Natural killer cell (primary cell): ENCODE data around the gene RBFOX1. TPM values are rescaled to one million over a fixed set of nuclear protein-coding genes. Genes with fewer than 3 reads are reported as not detected.

Experiments
- ATAC-seq, 3 donors: fragments of 150-1000 bp in 2 of 3; fragments of 200-7000 bp in 1 of 3; cut with Tn5 transposase; 1 replicate in 1 of 3; 2 replicates in 2 of 3; pipeline ENCODE4 v1.10.0; 2021; ENCODE audit warnings: mild to moderate bottlenecking in 2 of 3, moderate library complexity in 2 of 3
- DNase-seq, 2 donors: peaks; one replicate each; pipeline versions ENCODE4 v3.0.0 to v3.0.0-alpha.2; 2013 to 2021; ENCODE audit warnings: mixed read lengths in 1 of 2
- H3K27ac ChIP-seq: one replicate; pipeline ENCODE4 v1.5.1; 2013; ENCODE audit warnings: mild to moderate bottlenecking, low read length
- H3K27me3 ChIP-seq: one replicate; pipeline ENCODE4 v1.6.1; 2013; ENCODE audit warnings: low read length; ENCODE audit not compliant: control insufficient read depth, insufficient read depth
- H3K36me3 ChIP-seq: one replicate; pipeline ENCODE4 v1.6.1; 2013; ENCODE audit warnings: low read length; ENCODE audit not compliant: control insufficient read depth, insufficient read depth
- H3K4me1 ChIP-seq: one replicate; pipeline ENCODE4 v1.6.1; 2013; ENCODE audit warnings: low read length; ENCODE audit not compliant: control insufficient read depth, insufficient read depth
- H3K4me3 ChIP-seq: one replicate; pipeline ENCODE4 v1.5.1; 2013; ENCODE audit warnings: low read length
- H3K9me3 ChIP-seq: one replicate; pipeline ENCODE4 v1.6.1; 2013; ENCODE audit warnings: low read length; ENCODE audit not compliant: control insufficient read depth, insufficient read depth
- H3K27ac Mint-ChIP-seq, 2 donors: one replicate each; pipeline ENCODE4 v1.8.0; 2022; ENCODE audit warnings: mild to moderate bottlenecking in 2 of 2, mixed read lengths in 2 of 2, moderate library complexity in 1 of 2
- H3K27me3 Mint-ChIP-seq, 2 donors: one replicate each; pipeline ENCODE4 v1.8.0; 2022; ENCODE audit warnings: low read depth in 2 of 2, mixed read lengths in 2 of 2
- H3K36me3 Mint-ChIP-seq: one replicate; pipeline ENCODE4 v1.8.0; 2022; ENCODE audit warnings: mixed read lengths
- H3K4me1 Mint-ChIP-seq, 2 donors: one replicate each; pipeline ENCODE4 v1.8.0; 2022; ENCODE audit warnings: mixed read lengths in 2 of 2
- H3K4me3 Mint-ChIP-seq: one replicate; pipeline ENCODE4 v1.8.0; 2022; ENCODE audit warnings: mild to moderate bottlenecking, moderate library complexity, mixed read lengths
- H3K9me3 Mint-ChIP-seq, 2 donors: one replicate each; pipeline ENCODE4 v1.8.0; 2022; ENCODE audit warnings: mixed read lengths in 2 of 2
- CTCF ChIP-seq: fragments of 200-600 bp; IDR thresholded peaks from one replicate; pipeline ENCODE4 v1.8.0; 2022; ENCODE audit warnings: antibody characterized with exemption
- WGBS: methylation state at CpG from one replicate; pipeline ENCODE4 v1.1.7; 2013; ENCODE audit warnings: missing lambda C conversion rate; ENCODE audit not compliant: insufficient coverage; 5-methylcytosine and 5-hydroxymethylcytosine counted together
- intact Hi-C: fragments of 100-400 bp; cut with micrococcal nuclease; formaldehyde crosslinking; loops from one replicate; pipeline ENCODE4 v1.14.2; 2022
- total RNA-seq, 4 donors: library from RNA; stranded (reverse); fragments of 120-200 nt in 1 of 4; gene quantifications; one replicate each; pipeline versions ENCODE4 v1.2.3 to v1.2.4, GENCODE V29; 2013 to 2022

RBFOX1 gene
- total RNA-seq, 3 donors from 2014 or later (not counting 1 experiment from before 2014, with no cell fraction given), result not detected

GRCh38 chr16:7577588-7577987 is 244.9 kb downstream of the RBFOX1 start:
- no peaks in the 10 kb centered on the region for H3K9me3 ChIP-seq
- H3K4me1 ChIP-seq, result no peaks in the 10 kb centered on the region
- WGBS, result 89% methylated on average over 2 of the region's 2 CpGs
- Mint-ChIP-seq H3K4me1 (no peaks in the 10 kb centered on the region), H3K27ac (no peak overlapping the region), H3K27me3 (no peaks in the 10 kb centered on the region), H3K9me3 (peaks cover 4 to 6% of the 10 kb centered on the region in 2 donors), H3K4me3 (no peak overlapping the region), H3K36me3 (no peaks in the 10 kb centered on the region)
- no peak overlapping the region for H3K27ac ChIP-seq
- H3K27me3 ChIP-seq, result no peaks in the 10 kb centered on the region
- no peak for DNase-seq
- H3K36me3 ChIP-seq, result no peaks in the 10 kb centered on the region
- intact Hi-C loops, result no loop called here
- TF ChIP-seq CTCF, result no peak
- H3K4me3 ChIP-seq, result no peak overlapping the region
- ATAC-seq, result no peak

- Mint-ChIP-seq H3K27ac (no peak overlapping the region), H3K27me3 (no peaks in the 10 kb centered on the region), H3K4me1 (no peaks in the 10 kb centered on the region), H3K36me3 (no peaks in the 10 kb centered on the region), H3K9me3 (peaks cover 0 to 4% of the 10 kb centered on the region in 2 donors), H3K4me3 (no peak overlapping the region)
- Histone ChIP-seq H3K27ac (no peak overlapping the region), H3K9me3 (no peaks in the 10 kb centered on the region), H3K4me1 (no peaks in the 10 kb centered on the region), H3K27me3 (no peaks in the 10 kb centered on the region), H3K36me3 (no peaks in the 10 kb centered on the region), H3K4me3 (no peak overlapping the region)
- no peak for TF ChIP-seq CTCF
- intact Hi-C loops, result no loop called here
- ATAC-seq (no peak), DNase-seq (no peak)
- WGBS, result 93% methylated on average over 8 of the region's 8 CpGs
These were observed 246.8 kb downstream of the RBFOX1 start for GRCh38 chr16:7579454-7579853.

GRCh38 chr16:7581175-7581574 is 248.5 kb downstream of the RBFOX1 start:
- no peak overlapping the region for H3K27ac ChIP-seq
- Mint-ChIP-seq H3K4me3 (no peak overlapping the region), H3K36me3 (no peaks in the 10 kb centered on the region), H3K27me3 (no peaks in the 10 kb centered on the region), H3K4me1 (no peaks in the 10 kb centered on the region), H3K27ac (no peak overlapping the region), H3K9me3 (peaks cover 0 to 5% of the 10 kb centered on the region in 2 donors)
- H3K4me3 ChIP-seq, result no peak overlapping the region
- no peaks in the 10 kb centered on the region for H3K36me3 ChIP-seq
- DNase-seq (no peak), ATAC-seq (no peak)
- intact Hi-C loops, result no loop called here
- no peaks in the 10 kb centered on the region for H3K27me3 ChIP-seq
- H3K4me1 ChIP-seq, result no peaks in the 10 kb centered on the region
- WGBS, result 85% methylated on average over 6 of the region's 6 CpGs
- H3K9me3 ChIP-seq, result no peaks in the 10 kb centered on the region
- no peak for TF ChIP-seq CTCF

- no peak for TF ChIP-seq CTCF
- Histone ChIP-seq H3K36me3 (no peaks in the 10 kb centered on the region), H3K4me1 (no peaks in the 10 kb centered on the region), H3K4me3 (no peak overlapping the region), H3K9me3 (no peaks in the 10 kb centered on the region), H3K27me3 (no peaks in the 10 kb centered on the region), H3K27ac (no peak overlapping the region)
- Mint-ChIP-seq H3K27ac (no peak overlapping the region), H3K36me3 (no peaks in the 10 kb centered on the region), H3K4me1 (no peaks in the 10 kb centered on the region), H3K4me3 (no peak overlapping the region), H3K9me3 (peaks cover 0 to 3% of the 10 kb centered on the region in 2 donors), H3K27me3 (no peaks in the 10 kb centered on the region)
- WGBS, result 81% methylated on average over 3 of the region's 4 CpGs
- intact Hi-C loops, result no loop called here
- ATAC-seq (no peak), DNase-seq (no peak)
These were observed 250.8 kb downstream of the RBFOX1 start for GRCh38 chr16:7583396-7583795.
